Endodermal cell (in vitro differentiated cells): ENCODE results near the gene RNU6-9. TPM values are rescaled to one million over a fixed set of nuclear protein-coding genes. Genes with fewer than 3 reads are reported as not detected.

Source experiments
- DNase-seq: peaks from one replicate; pipeline ENCODE4 v3.0.0-alpha.2; 2017
- H3K27ac ChIP-seq: 2 replicates; pipeline ENCODE4 v1.5.1; 2013; ENCODE audit warnings: mild to moderate bottlenecking, low read depth, low read length, moderate library complexity
- H3K27me3 ChIP-seq: 2 replicates; pipeline ENCODE4 v1.6.1; 2013; ENCODE audit warnings: mild to moderate bottlenecking, low read length, moderate library complexity; ENCODE audit not compliant: insufficient read depth, control insufficient read depth, poor library complexity, severe bottlenecking
- H3K36me3 ChIP-seq: 2 replicates; pipeline ENCODE4 v1.7.0; 2013; ENCODE audit warnings: mild to moderate bottlenecking, low read length, moderate library complexity; ENCODE audit not compliant: control insufficient read depth, insufficient read depth
- H3K4me1 ChIP-seq: one replicate; pipeline ENCODE4 v1.7.0; 2013; ENCODE audit warnings: low read length; ENCODE audit not compliant: control insufficient read depth, insufficient read depth
- H3K4me3 ChIP-seq: 2 replicates; pipeline ENCODE4 v1.5.1; 2013; ENCODE audit warnings: mild to moderate bottlenecking, low read length, moderate library complexity
- H3K9ac ChIP-seq: 2 replicates; pipeline ENCODE4 v1.6.1; 2013; ENCODE audit warnings: mild to moderate bottlenecking, low read length, moderate library complexity; ENCODE audit not compliant: poor library complexity, severe bottlenecking; ENCODE audit errors: extremely low read depth
- H3K9me3 ChIP-seq: 2 replicates; pipeline ENCODE4 v1.6.1; 2013; ENCODE audit warnings: mild to moderate bottlenecking, low read length, moderate library complexity; ENCODE audit not compliant: control insufficient read depth
- H3K27ac Mint-ChIP-seq: 2 replicates; pipeline ENCODE4 v1.8.0; 2020; ENCODE audit warnings: mixed read lengths
- H3K27me3 Mint-ChIP-seq: 2 replicates; pipeline ENCODE4 v1.8.0; 2021; ENCODE audit warnings: mild to moderate bottlenecking, mixed read lengths; ENCODE audit not compliant: insufficient read depth
- H3K36me3 Mint-ChIP-seq: 2 replicates; pipeline ENCODE4 v1.8.0; 2020; ENCODE audit warnings: low read depth, mixed read lengths
- H3K4me1 Mint-ChIP-seq: 2 replicates; pipeline ENCODE4 v1.8.0; 2020; ENCODE audit warnings: mixed read lengths
- H3K4me3 Mint-ChIP-seq: 2 replicates; pipeline ENCODE4 v1.8.0; 2020; ENCODE audit warnings: mild to moderate bottlenecking, moderate library complexity, mixed read lengths
- H3K9me3 Mint-ChIP-seq: 2 replicates; pipeline ENCODE4 v1.8.0; 2020; ENCODE audit warnings: mild to moderate bottlenecking, mixed read lengths
- WGBS, 2 experiments: methylation state at CpG; one replicate each; pipeline versions ENCODE4 v1.1.5 to v1.1.7; 2013; ENCODE audit warnings: missing lambda C conversion rate in 2 of 2, mixed read lengths in 1 of 2; ENCODE audit not compliant: insufficient coverage in 1 of 2, insufficient read length in 1 of 2; 5-methylcytosine and 5-hydroxymethylcytosine counted together
- total RNA-seq, 2 donors: library from RNA; stranded (reverse); fragmentation: NEBNext Ultra II Directional in 1 of 2; extraction: Animal tissue kit (Norgen Biotek cat#: 25700) in 1 of 2; gene quantifications; 2 replicates in 1 of 2; 3 replicates in 1 of 2; pipeline ENCODE4 v1.2.1, GENCODE V29; 2021
- TF ChIP-seq, protein P1 (sequence below): fragments of 200-600 bp; sonication (generic); conservative IDR thresholded peaks from 2 replicates; pipeline ENCODE4 v1.5.0; 2021; ENCODE audit warnings: antibody characterized with exemption, mild to moderate bottlenecking

RNU6-9 gene
- total RNA-seq, 2 donors from 2014 or later = not detected

DNA sequence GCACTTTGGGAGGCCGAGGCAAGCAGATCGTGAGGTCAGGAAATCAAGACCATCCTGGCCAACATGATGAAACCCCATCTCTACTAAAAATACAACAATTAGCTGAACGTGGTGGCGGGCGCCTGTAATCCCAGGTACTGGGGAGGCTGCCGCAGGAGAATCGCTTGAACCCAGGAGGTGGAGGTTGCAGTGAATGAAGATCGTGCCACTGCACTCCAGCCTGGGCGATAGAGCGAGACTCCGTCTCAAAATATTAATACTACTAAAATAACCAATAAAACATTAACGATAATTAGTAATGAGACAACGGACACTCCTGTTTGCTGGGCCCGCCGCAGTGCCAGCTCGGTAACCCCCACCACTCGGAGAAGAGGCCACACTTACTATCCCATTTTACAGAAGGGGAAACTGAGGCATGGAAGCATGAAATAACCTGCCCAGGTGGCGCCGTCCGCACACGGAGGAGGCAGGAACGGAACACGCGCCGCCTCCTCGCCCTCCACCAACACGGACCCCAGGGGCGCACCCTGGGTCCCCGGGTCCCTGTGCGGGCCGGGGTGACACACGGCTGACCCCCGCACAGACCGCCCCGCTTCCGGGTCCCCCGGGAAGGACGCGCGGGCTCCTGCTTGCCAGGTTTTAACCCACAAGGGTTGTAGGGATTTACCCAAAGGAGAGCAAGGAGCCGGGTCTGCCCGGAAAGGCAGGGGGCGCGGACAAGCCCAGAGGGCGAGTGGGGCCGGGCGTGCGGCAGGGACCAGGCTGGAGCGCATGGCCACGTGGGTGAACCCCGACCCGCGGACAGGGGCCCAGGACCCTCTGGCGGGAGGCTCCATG, 18.1 kb downstream of the RNU6-9 start:
- no peak overlapping the region for H3K4me3 ChIP-seq
- no peaks in the 10 kb centered on the region for H3K4me1 ChIP-seq
- Mint-ChIP-seq H3K4me3 (peak overlapping the region; percentile 68), H3K36me3 (peaks cover 9% of the 10 kb centered on the region), H3K27ac (no peak overlapping the region), H3K9me3 (no peaks in the 10 kb centered on the region), H3K27me3 (peaks cover 22% of the 10 kb centered on the region), H3K4me1 (peaks cover 5% of the 10 kb centered on the region)
- peak; percentile 72 for DNase-seq
- WGBS, 2 experiments = 95% methylated on average over 22 to 53 of the region's 54 CpGs
- no peak overlapping the region for H3K9ac ChIP-seq
- no peaks in the 10 kb centered on the region for H3K36me3 ChIP-seq
- peaks cover 9% of the 10 kb centered on the region for H3K27me3 ChIP-seq
- TF ChIP-seq, protein P1, sequence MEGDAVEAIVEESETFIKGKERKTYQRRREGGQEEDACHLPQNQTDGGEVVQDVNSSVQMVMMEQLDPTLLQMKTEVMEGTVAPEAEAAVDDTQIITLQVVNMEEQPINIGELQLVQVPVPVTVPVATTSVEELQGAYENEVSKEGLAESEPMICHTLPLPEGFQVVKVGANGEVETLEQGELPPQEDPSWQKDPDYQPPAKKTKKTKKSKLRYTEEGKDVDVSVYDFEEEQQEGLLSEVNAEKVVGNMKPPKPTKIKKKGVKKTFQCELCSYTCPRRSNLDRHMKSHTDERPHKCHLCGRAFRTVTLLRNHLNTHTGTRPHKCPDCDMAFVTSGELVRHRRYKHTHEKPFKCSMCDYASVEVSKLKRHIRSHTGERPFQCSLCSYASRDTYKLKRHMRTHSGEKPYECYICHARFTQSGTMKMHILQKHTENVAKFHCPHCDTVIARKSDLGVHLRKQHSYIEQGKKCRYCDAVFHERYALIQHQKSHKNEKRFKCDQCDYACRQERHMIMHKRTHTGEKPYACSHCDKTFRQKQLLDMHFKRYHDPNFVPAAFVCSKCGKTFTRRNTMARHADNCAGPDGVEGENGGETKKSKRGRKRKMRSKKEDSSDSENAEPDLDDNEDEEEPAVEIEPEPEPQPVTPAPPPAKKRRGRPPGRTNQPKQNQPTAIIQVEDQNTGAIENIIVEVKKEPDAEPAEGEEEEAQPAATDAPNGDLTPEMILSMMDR = no peak
- no peak overlapping the region for H3K27ac ChIP-seq
- H3K9me3 ChIP-seq = no peaks in the 10 kb centered on the region

DNA sequence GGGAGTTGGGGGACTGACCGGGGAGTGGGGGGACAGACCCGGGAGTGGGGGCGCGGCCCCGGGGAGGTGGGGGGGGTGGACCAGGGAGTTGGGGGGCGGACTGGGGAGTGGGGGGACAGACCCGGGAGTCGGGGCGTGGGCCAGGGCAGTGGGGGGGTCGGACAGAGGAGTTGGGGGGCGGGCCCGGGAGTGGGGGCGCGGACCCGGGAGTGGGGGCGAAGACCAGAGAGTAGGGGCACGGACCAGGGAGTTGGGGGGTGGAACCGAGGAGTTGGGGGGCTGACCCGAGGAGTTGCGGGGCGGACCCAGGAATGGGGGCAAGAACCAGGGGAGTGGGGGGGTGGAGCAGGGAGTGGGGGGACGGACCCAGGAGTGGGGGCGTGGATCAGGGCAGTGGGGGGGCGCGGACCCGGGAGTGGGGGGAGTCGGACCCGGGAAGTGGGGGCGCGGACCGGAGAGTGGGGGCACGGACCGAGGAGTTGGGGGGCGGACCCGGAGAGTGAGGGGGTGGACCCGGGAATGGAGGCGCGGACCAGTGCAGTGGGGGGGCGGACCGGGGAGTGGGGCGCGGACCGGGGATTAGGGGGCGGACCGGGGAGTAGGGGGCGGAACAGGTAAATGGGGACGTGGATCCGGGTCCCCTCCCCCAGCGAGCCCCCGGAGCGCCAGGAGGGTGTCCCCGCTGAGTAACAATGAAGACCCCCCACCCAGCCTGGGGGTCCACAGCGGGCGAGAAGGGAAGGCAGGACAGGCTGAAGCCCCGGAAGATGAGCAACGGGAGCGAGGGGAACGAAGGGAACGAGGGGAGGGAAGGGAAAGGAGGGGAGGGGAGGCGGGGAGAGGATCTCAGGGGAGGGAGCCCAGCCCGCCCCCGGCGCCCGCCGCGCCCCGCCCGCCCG, 19.1 kb downstream of the RNU6-9 start:
- H3K9me3 ChIP-seq = no peaks in the 10 kb centered on the region
- Mint-ChIP-seq H3K27me3 (peaks cover 30% of the 10 kb centered on the region), H3K4me3 (peak overlapping the region; percentile 68), H3K4me1 (peaks cover 5% of the 10 kb centered on the region), H3K36me3 (peaks cover 7% of the 10 kb centered on the region), H3K9me3 (no peaks in the 10 kb centered on the region), H3K27ac (no peak overlapping the region)
- peak overlapping the region; percentile 76 for H3K4me3 ChIP-seq
- DNase-seq = no peak
- no peak overlapping the region for H3K27ac ChIP-seq
- TF ChIP-seq, protein P1 = no peak
- no peak overlapping the region for H3K9ac ChIP-seq
- 0 to 3% methylated on average over 8 to 32 of the region's 69 CpGs for WGBS, 2 experiments
- no peaks in the 10 kb centered on the region for H3K36me3 ChIP-seq
- peaks cover 18% of the 10 kb centered on the region for H3K27me3 ChIP-seq
- no peaks in the 10 kb centered on the region for H3K4me1 ChIP-seq

DNA sequence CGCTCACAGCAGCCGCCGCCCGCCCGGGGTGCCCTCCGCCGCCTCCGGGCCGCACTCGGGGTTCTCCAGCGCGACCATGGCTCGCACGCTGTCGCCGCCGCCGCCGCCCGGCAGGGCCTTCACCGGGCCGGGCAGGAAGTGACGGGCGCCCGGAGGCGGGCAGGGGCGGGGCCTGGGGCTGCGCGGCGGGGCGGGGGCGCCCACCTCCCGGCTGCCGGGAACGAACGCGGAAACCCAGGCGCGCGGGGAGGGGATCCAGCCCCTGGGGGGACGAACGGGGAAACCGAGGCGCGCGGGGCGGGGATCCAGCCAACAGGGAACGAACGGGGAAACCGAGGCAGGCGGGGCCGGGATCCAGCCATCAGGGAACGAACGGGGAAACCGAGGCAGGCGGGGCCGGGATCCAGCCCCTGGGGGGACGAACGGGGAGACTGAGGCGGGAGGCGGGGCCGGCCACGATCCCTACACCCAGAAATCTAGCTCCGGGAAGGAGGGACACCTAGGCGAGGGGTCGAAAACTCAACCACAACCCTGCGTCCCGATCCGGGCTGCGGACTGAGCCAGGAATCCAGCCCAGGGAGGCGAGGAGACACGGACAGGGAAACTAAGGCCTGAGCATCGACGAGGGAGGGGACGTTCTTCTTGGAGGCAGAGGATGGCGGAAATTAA, 19.9 kb downstream of the RNU6-9 start, which contains the start of gene R3HDM4:
TSS of gene R3HDM4 (minus strand) at position 140 of the 669 bp plus-strand sequence. CDS start at position 78, 62 bp downstream.
- peak within 1 kb of the TSS; percentile 76 for H3K4me3 ChIP-seq
- no peaks in the 10 kb centered on the region for H3K9me3 Mint-ChIP-seq

More for the DNA sequence above, 19.9 kb downstream of the RNU6-9 start, which contains the start of gene R3HDM4:
- Mint-ChIP-seq H3K4me1 (peaks cover 7% of the 10 kb centered on the region), H3K4me3 (peak within 1 kb of the TSS; percentile 68), H3K27ac (no peak within 1 kb of the TSS), H3K27me3 (peaks cover 37% of the 10 kb centered on the region), H3K36me3 (peaks cover 7% of the 10 kb centered on the region)
- Histone ChIP-seq H3K27me3 (peaks cover 26% of the 10 kb centered on the region), H3K9ac (peak within 1 kb of the TSS; percentile 20), H3K9me3 (no peaks in the 10 kb centered on the region), H3K27ac (no peak within 1 kb of the TSS), H3K36me3 (no peaks in the 10 kb centered on the region), H3K4me1 (no peaks in the 10 kb centered on the region)
- TF ChIP-seq, protein P1 = no peak
- WGBS, 2 experiments = 4 to 12% methylated on average over 17 to 76 of the region's 76 CpGs
- DNase-seq = peak; percentile 86
